Muscle layer of duodenum (tissue), 2 donors: Measurements from ENCODE around the gene TELO2.
"Not testable (repeated sequence)": the region's sequence is repeated elsewhere in the genome, so short reads cannot be mapped to it uniquely, and the experiment has no call there.

ENCODE experiments used
- H3K27ac ChIP-seq: one replicate; pipeline ENCODE4 v1.7.0; 2013; ENCODE audit warnings: mild to moderate bottlenecking, low read length
- H3K27me3 ChIP-seq: one replicate; pipeline ENCODE4 v1.7.0; 2013; ENCODE audit warnings: low read depth, mild to moderate bottlenecking, control low read depth, low read length
- H3K36me3 ChIP-seq, 2 donors: one replicate each; pipeline ENCODE4 v1.7.0; 2013; ENCODE audit warnings: low read length in 2 of 2, control low read depth in 1 of 2, mild to moderate bottlenecking in 1 of 2; ENCODE audit not compliant: insufficient read depth in 2 of 2, control insufficient read depth in 1 of 2
- H3K4me1 ChIP-seq, 2 donors: one replicate each; pipeline ENCODE4 v1.7.0; 2013; ENCODE audit warnings: low read length in 2 of 2, mild to moderate bottlenecking in 2 of 2, control low read depth in 1 of 2, moderate library complexity in 1 of 2; ENCODE audit not compliant: insufficient read depth in 2 of 2, control insufficient read depth in 1 of 2
- H3K4me3 ChIP-seq, 2 donors: one replicate each; pipeline ENCODE4 v1.7.0; 2013; ENCODE audit warnings: low read length in 2 of 2, low read depth in 1 of 2, mild to moderate bottlenecking in 1 of 2
- H3K9me3 ChIP-seq, 2 donors: one replicate each; pipeline ENCODE4 v1.7.0; 2013; ENCODE audit warnings: low read length in 2 of 2, control low read depth in 1 of 2, mild to moderate bottlenecking in 1 of 2; ENCODE audit not compliant: control insufficient read depth in 1 of 2
- donor health status: healthy.

The TELO2 gene

GRCh38 chr16:1458977-1459341 is 34.2 kb upstream of the TELO2 start:
- peaks cover under 1 to 75% of the 10 kb centered on the region in 2 donors for H3K36me3 ChIP-seq

GRCh38 chr16:1459967-1460366 is 33.2 kb upstream of the TELO2 start:
- H3K27ac ChIP-seq, result no peak overlapping the region
- H3K9me3 ChIP-seq, result no peaks in the 10 kb centered on the region
- H3K36me3 ChIP-seq, result peaks cover 0 to 73% of the 10 kb centered on the region in 2 donors
- H3K4me3 ChIP-seq, result no peak overlapping the region
- H3K27me3 ChIP-seq, result no peaks in the 10 kb centered on the region
- H3K4me1 ChIP-seq, result peaks cover 0 to 7% of the 10 kb centered on the region in 2 donors

More at GRCh38 chr16:1458977-1459341, 34.2 kb upstream of the TELO2 start:
- no peak overlapping the region for H3K27ac ChIP-seq
- no peaks in the 10 kb centered on the region for H3K27me3 ChIP-seq
- peaks cover 0 to 7% of the 10 kb centered on the region in 2 donors for H3K4me1 ChIP-seq
- no peaks in the 10 kb centered on the region for H3K9me3 ChIP-seq
- no peak overlapping the region for H3K4me3 ChIP-seq

- Histone ChIP-seq H3K27me3 (no peaks in the 10 kb centered on the region), H3K4me1 (peaks cover 0 to 7% of the 10 kb centered on the region in 2 donors), H3K36me3 (peaks cover 0 to 66% of the 10 kb centered on the region in 2 donors), H3K9me3 (no peaks in the 10 kb centered on the region), H3K27ac (no peak overlapping the region), H3K4me3 (peak overlapping the region in 1 of 2 donors; percentile 17)
Observed at GRCh38 chr16:1460602-1461138, 32.5 kb upstream of the TELO2 start.

- Histone ChIP-seq H3K4me1 (peaks cover 0 to 7% of the 10 kb centered on the region in 2 donors), H3K9me3 (no peaks in the 10 kb centered on the region), H3K27ac (no peak overlapping the region), H3K4me3 (peak overlapping the region in 1 of 2 donors; percentile 17), H3K27me3 (no peaks in the 10 kb centered on the region), H3K36me3 (peaks cover 0 to 61% of the 10 kb centered on the region in 2 donors)
Observed at GRCh38 chr16:1461146-1461545, 32.0 kb upstream of the TELO2 start.

GRCh38 chr16:1464196-1464893 is 28.8 kb upstream of the TELO2 start:
- Histone ChIP-seq H3K27me3 (no peaks in the 10 kb centered on the region), H3K36me3 (peaks cover 0 to 32% of the 10 kb centered on the region in 2 donors), H3K27ac (no peak overlapping the region), H3K9me3 (no peaks in the 10 kb centered on the region), H3K4me1 (peaks cover 0 to 7% of the 10 kb centered on the region in 2 donors), H3K4me3 (no peak overlapping the region)

GRCh38 chr16:1464894-1465566 is 28.1 kb upstream of the TELO2 start:
- H3K27ac ChIP-seq, result no peak overlapping the region
- no peak overlapping the region for H3K4me3 ChIP-seq
- peaks cover 0 to 30% of the 10 kb centered on the region in 2 donors for H3K36me3 ChIP-seq
- peaks cover 0 to 7% of the 10 kb centered on the region in 2 donors for H3K4me1 ChIP-seq
- H3K9me3 ChIP-seq, result no peaks in the 10 kb centered on the region
- H3K27me3 ChIP-seq, result no peaks in the 10 kb centered on the region

GRCh38 chr16:1465567-1465915 is 27.6 kb upstream of the TELO2 start:
- H3K27ac ChIP-seq, result no peak overlapping the region
- no peak overlapping the region for H3K4me3 ChIP-seq
- no peaks in the 10 kb centered on the region for H3K9me3 ChIP-seq
- H3K4me1 ChIP-seq, result peaks cover 0 to 9% of the 10 kb centered on the region in 2 donors
- no peaks in the 10 kb centered on the region for H3K27me3 ChIP-seq
- H3K36me3 ChIP-seq, result peaks cover 0 to 25% of the 10 kb centered on the region in 2 donors

GRCh38 chr16:1466054-1466453 is 27.1 kb upstream of the TELO2 start:
- no peak overlapping the region for H3K4me3 ChIP-seq
- no peaks in the 10 kb centered on the region for H3K9me3 ChIP-seq
- H3K27me3 ChIP-seq, result no peaks in the 10 kb centered on the region
- H3K4me1 ChIP-seq, result peaks cover 0 to 10% of the 10 kb centered on the region in 2 donors
- peaks cover 0 to 20% of the 10 kb centered on the region in 2 donors for H3K36me3 ChIP-seq
- H3K27ac ChIP-seq, result no peak overlapping the region

- peaks cover 0 to 20% of the 10 kb centered on the region in 2 donors for H3K4me1 ChIP-seq
Observed at GRCh38 chr16:1466968-1467521, 26.1 kb upstream of the TELO2 start.

GRCh38 chr16:1468426-1468810 is 24.7 kb upstream of the TELO2 start:
- H3K9me3 ChIP-seq, result no peaks in the 10 kb centered on the region
- H3K36me3 ChIP-seq, result peaks cover 0 to 9% of the 10 kb centered on the region in 2 donors
- H3K4me1 ChIP-seq, result peaks cover 3 to 27% of the 10 kb centered on the region in 2 donors
- H3K4me3 ChIP-seq, result no peak overlapping the region
- H3K27me3 ChIP-seq, result no peaks in the 10 kb centered on the region
- no peak overlapping the region for H3K27ac ChIP-seq

More at GRCh38 chr16:1466968-1467521, 26.1 kb upstream of the TELO2 start:
- Histone ChIP-seq H3K9me3 (no peaks in the 10 kb centered on the region), H3K36me3 (peaks cover 0 to 16% of the 10 kb centered on the region in 2 donors), H3K4me3 (no peak overlapping the region), H3K27ac (no peak overlapping the region), H3K27me3 (no peaks in the 10 kb centered on the region)

- not testable (repeated sequence) for H3K9me3 ChIP-seq, H3K27me3 ChIP-seq, H3K4me3 ChIP-seq, H3K36me3 ChIP-seq, H3K27ac ChIP-seq
- H3K4me1 ChIP-seq, result peaks cover 3 to 34% of the 10 kb centered on the region in 2 donors
Observed at GRCh38 chr16:1469141-1469540, 24.0 kb upstream of the TELO2 start.
